ENCODE measurements around the gene E2F4. TPM values are rescaled to one million over a fixed set of nuclear protein-coding genes. Genes with fewer than 3 reads are reported as not detected.

Gene E2F4
- polyA plus RNA-seq, 1 donor (not counting 4 experiments of a cell fraction or from before 2014, with no cell fraction given): 64.7 TPM

GRCh38 chr16:67204076-67204475 lies 12.1 kb downstream of the E2F4 start:
- DNase-seq (ENCODE audit: low read depth, low spot score) (no peak), FAIRE-seq (no peak)
- Histone ChIP-seq H3K27ac (ENCODE audit: control insufficient read depth, insufficient read depth, low read length) (no peak overlapping the region), H3K9ac (ENCODE audit: control insufficient read depth, extremely low read depth, insufficient read depth, low read length) (no peak overlapping the region), H2AFZ (ENCODE audit: control insufficient read depth, low read length) (no peak overlapping the region), H3K9me3 (ENCODE audit: control insufficient read depth, low read depth, low read length) (no peaks in the 10 kb centered on the region), H3K4me1 (ENCODE audit: control insufficient read depth, extremely low read depth, insufficient read depth, low read length) (peaks cover 32% of the 10 kb centered on the region), H3K9me1 (ENCODE audit: control insufficient read depth, extremely low read depth, insufficient read depth, low read length) (peaks cover 6% of the 10 kb centered on the region), H3K27me3 (ENCODE audit: control insufficient read depth, extremely low read depth, insufficient read depth, low read length) (no peaks in the 10 kb centered on the region), H3K36me3 (ENCODE audit: control insufficient read depth in 2 of 2, extremely low read depth in 1 of 2, insufficient read depth in 2 of 2, low read length in 2 of 2) (peaks cover 3 to 26% of the 10 kb centered on the region in 2 experiments), H3K4me2 (ENCODE audit: control insufficient read depth, extremely low read depth, insufficient read depth, low read depth, low read length) (no peak overlapping the region), H3K4me3 (ENCODE audit: control insufficient read depth in 2 of 3, extremely low read depth in 1 of 3, insufficient read depth in 2 of 3, low read depth in 1 of 3, low read length in 3 of 3) (no peak overlapping the region), H3K79me2 (ENCODE audit: control insufficient read depth, insufficient read depth, low read length) (peaks cover 9% of the 10 kb centered on the region), H4K20me1 (ENCODE audit: control insufficient read depth, extremely low read depth, insufficient read depth, low read length) (no peaks in the 10 kb centered on the region)
- dilution Hi-C loops (cut with MboI; ENCODE audit: extremely low pct_ligation_motif_present, low sequenced_read_pairs): no loop called here
- TF ChIP-seq CTCF (optimal IDR thresholded peaks at IDR 0.05 in 1 of 3, IDR thresholded peaks at IDR 0.05 in 1 of 3, conservative IDR thresholded peaks at IDR 0.05 in 1 of 3; ENCODE audit: extremely low read depth in 1 of 3, insufficient read depth in 2 of 3, low read length in 3 of 3) (no peak), EZH2 (IDR thresholded peaks at IDR 0.05; ENCODE audit: low read length) (no peak)

- H3K4me3 ChIP-seq (ENCODE audit: control insufficient read depth in 2 of 3, extremely low read depth in 1 of 3, insufficient read depth in 2 of 3, low read depth in 1 of 3, low read length in 3 of 3): no peak overlapping the region
- peak overlapping the region; percentile 48 for H3K4me2 ChIP-seq (ENCODE audit: control insufficient read depth, extremely low read depth, insufficient read depth, low read depth, low read length)
- peaks cover 27% of the 10 kb centered on the region for H3K4me1 ChIP-seq (ENCODE audit: control insufficient read depth, extremely low read depth, insufficient read depth, low read length)
- no peaks in the 10 kb centered on the region for H3K27me3 ChIP-seq (ENCODE audit: control insufficient read depth, extremely low read depth, insufficient read depth, low read length)
- peaks cover 4% of the 10 kb centered on the region for H3K9me1 ChIP-seq (ENCODE audit: control insufficient read depth, extremely low read depth, insufficient read depth, low read length)
- no peak for FAIRE-seq
- H2AFZ ChIP-seq (ENCODE audit: control insufficient read depth, low read length): no peak overlapping the region
- dilution Hi-C loops (cut with MboI; ENCODE audit: extremely low pct_ligation_motif_present, low sequenced_read_pairs): no loop called here
- no peak for DNase-seq (ENCODE audit: low read depth, low spot score)
- no peaks in the 10 kb centered on the region for H3K79me2 ChIP-seq (ENCODE audit: control insufficient read depth, insufficient read depth, low read length)
- TF ChIP-seq CTCF (optimal IDR thresholded peaks at IDR 0.05 in 1 of 3, IDR thresholded peaks at IDR 0.05 in 1 of 3, conservative IDR thresholded peaks at IDR 0.05 in 1 of 3; ENCODE audit: extremely low read depth in 1 of 3, insufficient read depth in 2 of 3, low read length in 3 of 3): no peak
- H3K27ac ChIP-seq (ENCODE audit: control insufficient read depth, insufficient read depth, low read length): no peak overlapping the region
- no peaks in the 10 kb centered on the region for H4K20me1 ChIP-seq (ENCODE audit: control insufficient read depth, extremely low read depth, insufficient read depth, low read length)
- H3K9me3 ChIP-seq (ENCODE audit: control insufficient read depth, low read depth, low read length): no peaks in the 10 kb centered on the region
- peaks cover 3 to 22% of the 10 kb centered on the region in 2 experiments for H3K36me3 ChIP-seq (ENCODE audit: control insufficient read depth in 2 of 2, extremely low read depth in 1 of 2, insufficient read depth in 2 of 2, low read length in 2 of 2)
- H3K9ac ChIP-seq (ENCODE audit: control insufficient read depth, extremely low read depth, insufficient read depth, low read length): no peak overlapping the region
Measured at GRCh38 chr16:67206129-67206837, 14.3 kb downstream of the E2F4 start.
